Measurements from ENCODE around the gene TMC1.

DNA sequence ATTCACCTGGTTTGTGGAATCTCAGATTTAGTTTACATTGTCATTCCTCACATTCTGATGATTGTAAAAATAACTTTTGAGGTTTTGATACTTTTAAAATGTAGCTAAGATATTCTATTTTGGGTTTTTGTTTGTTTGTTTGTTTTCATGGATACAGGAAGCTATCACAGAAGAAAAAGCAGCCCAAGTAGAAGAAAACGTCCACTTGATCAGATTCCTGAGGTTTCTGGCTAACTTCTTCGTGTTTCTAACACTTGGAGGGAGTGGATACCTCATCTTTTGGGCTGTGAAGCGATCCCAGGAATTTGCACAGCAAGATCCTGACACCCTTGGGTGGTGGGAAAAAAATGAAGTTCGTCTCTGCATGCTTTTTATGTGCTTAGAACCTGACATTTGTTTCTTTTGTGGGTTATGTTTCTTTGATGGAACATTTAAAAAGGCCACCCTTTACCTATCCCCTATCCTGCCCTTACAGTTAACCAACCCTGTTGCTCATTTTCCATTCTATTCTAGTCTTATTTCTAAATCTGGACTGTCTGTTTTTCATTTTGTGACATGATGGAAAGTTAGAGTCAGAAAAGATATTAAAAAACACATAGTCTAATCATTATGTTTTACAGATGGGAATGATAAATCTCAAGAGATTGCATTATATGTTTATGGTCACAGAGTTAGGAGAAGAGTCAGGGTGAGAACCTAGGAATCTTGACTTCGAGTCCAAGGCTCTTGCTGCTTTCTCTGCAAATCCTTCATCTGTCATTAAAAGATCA, 267.7 kb downstream of the TMC1 start:
- TF ChIP-seq GATA3 (IDR thresholded peaks at IDR 0.05; ENCODE audit: low read depth, low read length) (no peak), GATA2 (IDR thresholded peaks at IDR 0.05; ENCODE audit: low read depth, low read length) (no peak)

Measured in SH-SY5Y (cell line).